KOPT-K1 (cell line): Measurements from ENCODE around the gene SGCD.

Experiments
- H3K27ac ChIP-seq: fragments of 200-600 bp; sonication (generic); 2 replicates; pipeline ENCODE4 v1.5.1; 2016; ENCODE audit warnings: antibody characterized with exemption, mild to moderate bottlenecking, low read depth, low read length; ENCODE audit not compliant: poor library complexity, severe bottlenecking
- H3K36me3 ChIP-seq: fragments of 200-600 bp; sonication (generic); 2 replicates; pipeline ENCODE4 v1.5.1; 2017; ENCODE audit warnings: antibody characterized with exemption, mild to moderate bottlenecking, low read length, moderate library complexity; ENCODE audit not compliant: insufficient read depth
- H3K9me3 ChIP-seq: fragments of 200-600 bp; sonication (generic); 2 replicates; pipeline ENCODE4 v1.5.1; 2017; ENCODE audit warnings: antibody characterized with exemption, low read length, mild to moderate bottlenecking; ENCODE audit not compliant: insufficient read depth, poor library complexity, severe bottlenecking

SGCD gene

DNA sequence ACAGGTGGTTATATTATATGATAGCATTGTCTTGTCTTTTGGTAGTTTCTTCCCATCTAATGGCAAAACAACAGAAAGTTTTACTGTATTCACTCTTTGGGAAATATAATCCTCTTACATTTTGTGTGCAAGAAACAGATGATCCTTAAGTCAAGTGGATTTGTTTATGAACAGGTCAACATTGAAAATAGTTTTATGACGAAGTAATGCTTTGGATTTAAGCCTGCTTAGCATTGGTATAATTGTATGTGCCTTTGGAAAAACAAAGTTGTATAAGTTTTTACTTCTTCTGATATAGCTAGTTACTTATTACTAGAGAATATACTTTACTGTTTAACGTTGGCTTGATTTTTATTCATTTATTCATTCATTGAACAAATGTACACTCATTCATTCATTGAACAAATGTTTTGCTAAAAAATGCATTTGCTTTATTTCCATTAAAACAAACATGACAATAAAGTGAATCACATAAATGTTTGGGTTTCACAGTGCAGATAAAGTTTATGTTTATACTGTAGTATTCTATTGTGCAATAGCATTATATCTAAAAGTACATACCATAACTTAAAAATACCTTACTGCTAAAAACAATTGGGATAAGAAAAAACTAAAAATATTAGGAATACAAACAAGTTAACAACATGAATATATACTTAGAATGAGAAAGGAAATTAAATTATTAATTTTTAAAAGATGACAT lies 12.3 kb downstream of the SGCD start:
- no peaks in the 10 kb centered on the region for H3K9me3 ChIP-seq
- H3K36me3 ChIP-seq: no peaks in the 10 kb centered on the region
- H3K27ac ChIP-seq: no peak overlapping the region

DNA sequence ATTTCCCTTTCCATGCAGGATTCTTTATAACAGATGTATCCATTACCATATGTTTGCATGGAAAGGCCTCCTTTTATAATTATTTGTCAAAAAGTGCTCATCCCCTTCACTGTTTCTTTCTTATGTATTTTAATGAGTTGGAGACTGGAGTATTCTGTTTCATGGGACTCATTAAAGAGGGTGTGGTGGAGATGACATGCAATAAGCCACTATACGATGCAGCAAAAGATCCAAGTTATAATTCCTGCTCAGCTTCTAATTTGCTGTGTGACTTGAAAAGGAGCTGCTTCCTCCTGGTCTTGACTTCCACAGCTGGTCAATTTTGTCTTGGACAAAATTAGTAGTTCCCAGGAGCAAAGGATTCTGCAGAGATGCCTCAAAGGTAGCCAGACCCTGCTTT lies 13.9 kb downstream of the SGCD start:
- no peaks in the 10 kb centered on the region for H3K36me3 ChIP-seq
- H3K9me3 ChIP-seq: no peaks in the 10 kb centered on the region
- no peak overlapping the region for H3K27ac ChIP-seq

DNA sequence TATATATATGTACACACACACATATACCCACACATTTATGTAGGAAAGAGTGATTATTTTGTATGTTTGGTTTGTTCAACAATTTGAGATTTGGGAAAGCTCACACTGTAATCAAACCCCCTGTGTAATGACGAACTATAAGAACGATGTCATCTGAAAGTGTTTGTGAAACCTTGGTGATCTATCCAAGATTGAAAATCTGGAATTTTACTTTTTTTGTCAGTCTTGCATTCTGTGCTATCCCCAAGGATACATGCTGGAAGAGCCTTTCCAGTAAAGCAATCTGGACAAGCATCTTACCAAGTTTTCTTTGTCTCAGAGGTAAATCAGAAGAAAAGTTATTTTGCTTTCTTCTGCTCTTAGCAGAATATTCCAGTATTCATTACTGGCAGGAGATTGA lies 23.3 kb downstream of the SGCD start:
- Histone ChIP-seq H3K36me3 (no peaks in the 10 kb centered on the region), H3K27ac (no peak overlapping the region), H3K9me3 (no peaks in the 10 kb centered on the region)

DNA sequence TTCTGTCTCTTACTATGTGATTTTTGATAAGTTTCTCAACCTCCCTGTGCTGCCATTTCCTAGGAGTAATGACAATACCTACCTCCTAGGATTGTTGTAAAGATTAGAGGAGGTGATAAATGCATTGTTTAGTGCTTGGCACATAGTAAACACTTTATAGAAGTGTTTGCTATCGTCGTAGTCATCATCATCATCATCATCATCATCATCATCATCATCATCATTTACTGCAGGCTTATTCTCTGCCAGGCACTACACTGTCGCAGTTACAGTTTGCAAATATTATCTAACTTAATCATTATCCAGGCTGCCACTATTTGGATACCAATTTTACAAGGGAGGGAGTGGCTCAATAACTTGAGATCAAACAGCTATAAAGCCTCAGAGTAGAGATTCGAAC lies 24.5 kb downstream of the SGCD start:
- Histone ChIP-seq H3K27ac (no peak overlapping the region), H3K36me3 (no peaks in the 10 kb centered on the region), H3K9me3 (no peaks in the 10 kb centered on the region)

DNA sequence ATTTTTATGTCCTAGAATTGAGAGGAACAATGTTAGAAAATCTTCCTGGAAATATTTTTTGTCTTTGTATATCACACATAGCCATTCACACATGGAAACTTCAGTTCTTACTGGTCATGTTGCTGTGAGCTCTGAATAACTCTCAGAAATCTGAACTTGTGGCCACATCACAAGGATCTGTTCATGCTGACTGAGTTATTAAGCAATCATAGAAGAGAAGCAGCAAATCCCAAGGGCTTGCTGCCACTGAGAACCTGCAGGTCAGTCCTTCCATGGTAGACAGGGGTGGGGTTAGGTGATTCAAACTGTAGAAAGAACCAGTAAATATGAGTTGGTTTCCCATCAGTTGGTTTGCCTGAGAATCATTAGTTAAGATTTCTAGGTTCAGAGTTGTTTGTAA lies 27.6 kb downstream of the SGCD start:
- Histone ChIP-seq H3K9me3 (no peaks in the 10 kb centered on the region), H3K36me3 (no peaks in the 10 kb centered on the region), H3K27ac (no peak overlapping the region)

DNA sequence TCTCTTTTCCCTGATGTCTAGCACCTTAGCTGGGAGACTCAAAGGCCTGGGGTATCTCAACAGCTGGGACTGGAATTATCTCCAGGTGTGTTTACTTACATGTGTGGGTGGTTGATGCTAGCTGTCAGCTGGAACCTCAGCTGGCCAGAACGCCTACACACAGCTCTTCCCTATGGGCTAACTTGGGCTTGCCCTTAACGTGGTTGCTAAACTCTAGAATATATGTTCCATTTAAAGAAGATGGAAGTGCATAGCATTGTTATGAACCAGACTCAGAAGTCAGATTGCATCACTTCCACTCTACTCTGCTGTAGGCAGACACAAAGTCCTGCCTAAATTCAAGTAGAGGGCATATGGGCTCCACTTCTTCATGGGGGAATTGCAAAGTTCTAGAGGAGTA lies 29.3 kb downstream of the SGCD start:
- Histone ChIP-seq H3K27ac (no peak overlapping the region), H3K36me3 (no peaks in the 10 kb centered on the region), H3K9me3 (no peaks in the 10 kb centered on the region)

DNA sequence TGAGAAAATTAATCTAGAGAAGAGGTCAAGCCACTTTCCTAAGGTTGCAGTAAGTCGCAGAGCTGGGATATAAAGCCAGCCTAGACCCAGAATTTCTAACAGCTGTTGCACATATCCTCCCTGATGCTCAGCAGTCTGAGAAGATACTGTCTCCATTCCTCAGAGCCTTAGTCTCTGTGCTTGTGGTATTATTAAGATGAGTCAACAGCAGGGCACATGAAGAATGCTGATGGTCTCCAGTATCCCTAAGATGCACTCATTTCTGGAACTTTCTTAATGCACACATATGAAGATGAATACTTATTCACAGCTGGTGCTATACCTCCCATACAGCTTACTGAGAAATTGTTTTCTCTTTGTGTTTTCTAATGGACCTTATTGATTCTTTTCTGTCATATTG lies 32.5 kb downstream of the SGCD start:
- Histone ChIP-seq H3K27ac (no peak overlapping the region), H3K36me3 (no peaks in the 10 kb centered on the region), H3K9me3 (no peaks in the 10 kb centered on the region)

DNA sequence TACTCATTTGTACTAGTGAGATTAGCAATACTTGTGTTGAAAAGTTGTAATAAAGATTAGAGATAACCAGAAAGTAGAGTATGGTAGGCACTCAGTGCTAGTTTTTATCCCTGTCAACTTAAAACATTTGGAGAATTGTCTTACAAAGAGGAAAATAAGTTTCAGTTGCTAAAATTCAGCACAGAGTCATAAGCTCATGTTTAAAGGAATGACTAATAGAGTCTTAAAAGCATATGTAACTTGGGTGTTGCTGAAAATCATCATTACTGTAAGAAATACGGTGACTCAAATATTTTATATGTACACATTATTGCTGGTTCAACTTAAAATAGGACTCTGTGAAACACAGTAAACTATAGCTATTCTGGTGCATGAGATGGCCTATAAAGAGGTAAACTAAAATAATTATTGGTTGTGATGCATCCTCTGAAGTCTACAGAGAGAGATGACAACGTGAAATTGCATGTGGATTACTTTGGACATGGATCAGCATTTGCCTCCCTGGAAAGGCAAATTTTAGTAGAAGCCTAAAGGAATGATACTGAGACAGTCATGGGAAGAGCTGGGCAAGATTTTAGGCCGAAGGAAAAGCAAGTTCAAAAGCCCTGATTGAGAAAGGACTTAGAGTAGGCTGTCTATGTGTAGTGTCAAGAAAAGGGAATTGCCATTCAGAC lies 34.6 kb downstream of the SGCD start:
- Histone ChIP-seq H3K27ac (no peak overlapping the region), H3K9me3 (no peaks in the 10 kb centered on the region), H3K36me3 (no peaks in the 10 kb centered on the region)

DNA sequence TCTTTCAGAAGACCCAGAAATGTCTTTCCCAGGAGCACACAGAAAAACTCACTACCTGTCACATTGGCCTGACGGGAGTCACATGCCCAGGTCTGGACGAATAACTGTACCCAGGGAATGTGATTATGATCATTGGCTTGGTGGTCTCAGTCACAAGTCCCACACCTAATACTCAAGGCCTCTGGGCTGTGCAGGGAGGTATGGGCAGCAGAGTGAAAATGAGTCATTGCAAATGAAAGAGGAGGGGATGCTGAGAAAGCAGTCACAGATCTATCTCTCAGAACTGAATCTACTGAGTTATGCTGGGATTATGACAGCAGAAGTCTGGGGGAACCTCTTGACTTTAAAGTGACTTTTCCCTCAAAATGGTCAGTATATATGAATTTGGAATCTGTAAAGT lies 36.9 kb downstream of the SGCD start:
- Histone ChIP-seq H3K36me3 (no peaks in the 10 kb centered on the region), H3K27ac (no peak overlapping the region), H3K9me3 (no peaks in the 10 kb centered on the region)

DNA sequence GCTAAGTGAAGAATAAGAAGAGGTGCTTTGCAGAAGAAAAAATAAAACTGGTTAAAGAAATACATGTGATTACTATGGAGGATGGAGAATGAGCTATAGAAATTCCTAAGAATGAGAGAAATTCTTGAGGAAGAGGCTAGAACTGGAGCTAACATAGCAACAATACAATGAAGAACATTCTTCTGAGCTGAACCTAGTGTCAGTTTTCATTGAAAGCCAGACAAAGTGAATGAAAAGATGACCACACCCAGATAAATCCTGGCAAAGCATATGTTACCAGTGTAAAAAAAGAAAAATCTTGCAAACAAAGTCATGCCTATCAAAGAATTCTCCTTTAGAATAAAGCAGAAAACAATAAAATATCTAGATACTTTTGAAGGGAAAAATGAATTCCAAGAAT lies 39.6 kb downstream of the SGCD start:
- Histone ChIP-seq H3K27ac (no peak overlapping the region), H3K9me3 (no peaks in the 10 kb centered on the region), H3K36me3 (no peaks in the 10 kb centered on the region)

DNA sequence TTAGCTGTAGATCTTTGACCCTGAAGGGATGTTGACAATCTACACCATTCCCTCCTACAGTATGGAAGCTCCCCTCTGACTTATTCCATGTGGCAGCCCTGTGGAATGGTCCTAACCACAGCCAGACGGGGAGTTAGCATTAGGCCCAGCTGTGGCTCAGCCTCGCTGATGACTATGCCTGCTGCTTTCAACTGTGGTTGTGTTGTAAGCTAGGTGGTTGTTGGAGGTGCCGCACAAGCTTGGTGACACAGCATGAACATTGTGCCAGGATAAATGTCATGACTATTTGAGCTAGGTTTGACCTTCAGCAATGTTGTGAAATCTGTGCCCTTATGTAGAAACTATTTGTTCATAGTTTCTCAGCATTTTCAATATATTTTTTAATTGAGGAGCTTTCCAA lies 40.6 kb downstream of the SGCD start:
- no peaks in the 10 kb centered on the region for H3K36me3 ChIP-seq
- H3K27ac ChIP-seq: no peak overlapping the region
- H3K9me3 ChIP-seq: no peaks in the 10 kb centered on the region

DNA sequence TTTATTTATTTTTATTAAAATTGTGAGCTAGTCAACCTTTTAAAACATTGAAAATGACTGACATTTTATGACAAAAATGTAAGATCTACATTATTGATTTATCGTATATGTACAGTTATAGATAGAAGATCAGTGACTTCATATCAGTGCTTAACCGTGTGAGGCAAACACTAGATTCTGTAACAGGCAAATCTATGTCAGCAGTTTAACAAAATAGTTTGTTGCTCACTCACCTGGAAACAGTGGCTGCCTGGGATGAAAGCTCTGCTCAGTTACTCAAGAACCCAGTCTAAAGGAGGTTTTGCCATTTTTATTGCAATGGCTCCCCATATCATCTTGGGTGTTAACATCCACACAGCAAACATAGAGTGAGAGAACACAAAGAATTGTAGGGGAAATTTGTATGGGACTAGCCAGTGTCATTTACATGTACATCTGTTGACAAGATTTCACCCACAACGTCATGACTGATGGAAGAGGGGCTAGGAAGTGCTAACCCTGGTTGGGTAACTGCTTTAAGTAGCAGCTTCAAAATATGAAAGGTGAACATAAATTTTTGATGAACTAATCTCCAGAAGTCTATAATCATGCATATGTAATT lies 49.0 kb downstream of the SGCD start:
- no peaks in the 10 kb centered on the region for H3K36me3 ChIP-seq
- H3K27ac ChIP-seq: no peak overlapping the region
- no peaks in the 10 kb centered on the region for H3K9me3 ChIP-seq

DNA sequence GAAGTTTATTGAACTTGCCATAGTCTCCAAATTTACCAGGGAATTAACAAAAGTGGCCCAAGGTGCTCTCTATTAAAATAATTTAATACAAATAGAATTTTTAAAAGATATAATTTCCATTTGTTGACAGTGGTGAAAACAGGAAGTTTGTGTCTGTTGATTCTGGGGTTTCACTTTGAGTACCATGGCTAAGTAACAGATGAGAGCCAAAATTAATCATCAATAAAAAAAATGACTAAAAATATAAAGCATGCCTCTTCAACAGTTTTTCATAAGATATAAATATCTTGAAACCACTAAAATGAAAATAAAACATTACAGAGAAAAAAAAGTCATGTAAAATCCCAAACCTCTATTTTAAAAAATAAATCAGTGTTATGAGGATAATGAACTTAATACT lies 49.8 kb downstream of the SGCD start:
- no peak overlapping the region for H3K27ac ChIP-seq
- no peaks in the 10 kb centered on the region for H3K36me3 ChIP-seq
- H3K9me3 ChIP-seq: no peaks in the 10 kb centered on the region

DNA sequence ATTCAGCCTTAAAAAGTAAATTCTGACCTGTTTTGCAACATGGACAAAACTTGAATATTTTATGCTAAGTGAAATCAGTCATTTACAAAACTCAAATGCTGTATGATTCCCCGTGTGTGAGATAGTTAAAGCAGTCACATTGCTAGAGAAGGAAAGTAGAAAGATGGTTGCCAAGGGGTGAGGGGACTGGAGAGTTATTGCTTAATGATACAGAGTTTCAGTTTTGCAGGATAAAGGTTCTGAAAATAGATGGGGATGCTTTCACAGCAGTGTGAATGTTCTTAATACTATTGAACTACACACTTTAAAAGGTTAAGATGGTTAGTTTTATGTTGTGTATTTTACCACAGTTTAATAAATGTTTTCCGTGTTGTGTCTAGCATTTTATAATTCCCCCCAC lies 51.2 kb downstream of the SGCD start:
- H3K9me3 ChIP-seq: no peaks in the 10 kb centered on the region
- no peak overlapping the region for H3K27ac ChIP-seq

DNA sequence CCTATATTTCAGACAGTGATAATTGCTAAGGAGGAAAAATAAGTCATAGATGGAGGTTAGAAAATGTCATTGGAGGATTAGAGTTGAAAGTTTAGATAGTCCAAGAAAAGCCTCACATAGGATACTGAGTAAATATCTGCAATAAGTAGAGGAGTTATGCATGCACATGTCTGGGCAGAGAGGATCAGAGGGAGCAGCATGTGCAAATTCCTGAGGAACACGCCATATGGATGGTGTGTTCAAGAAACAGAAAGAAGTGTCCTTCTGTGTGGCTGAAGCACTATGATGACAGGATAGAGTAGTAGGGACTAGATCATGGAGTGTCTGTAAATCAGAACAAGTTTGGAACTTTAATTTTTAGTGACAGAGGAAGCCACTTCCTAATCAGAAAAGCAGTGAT lies 52.2 kb downstream of the SGCD start:
- Histone ChIP-seq H3K36me3 (no peaks in the 10 kb centered on the region), H3K27ac (no peak overlapping the region), H3K9me3 (no peaks in the 10 kb centered on the region)

More for the DNA sequence above, 51.2 kb downstream of the SGCD start:
- no peaks in the 10 kb centered on the region for H3K36me3 ChIP-seq

DNA sequence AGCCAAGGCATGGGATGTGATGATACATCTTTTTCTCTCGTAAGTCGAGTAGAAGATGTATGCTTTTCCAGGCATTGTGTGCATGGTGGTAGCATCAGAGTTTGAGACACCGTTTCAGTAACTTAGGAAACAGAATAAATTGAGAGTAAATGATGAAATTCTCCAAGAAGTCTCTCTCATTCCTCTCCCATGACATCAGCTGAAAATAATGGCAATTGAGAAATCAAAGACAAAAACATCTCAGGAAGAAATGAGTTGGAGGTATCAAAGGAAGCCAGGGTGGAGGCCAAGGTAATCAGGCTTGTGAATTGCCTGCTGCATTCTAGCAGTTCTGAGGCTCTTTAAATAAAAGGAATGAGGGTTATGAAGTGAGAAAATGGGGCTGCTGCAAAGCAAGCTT lies 53.9 kb downstream of the SGCD start:
- no peak overlapping the region for H3K27ac ChIP-seq
- H3K9me3 ChIP-seq: no peaks in the 10 kb centered on the region
- no peaks in the 10 kb centered on the region for H3K36me3 ChIP-seq
